Vagina (tissue), 2 donors: ENCODE data around the gene SSBP4. TPM values are rescaled to one million over a fixed set of nuclear protein-coding genes. Genes with fewer than 3 reads are reported as not detected.
A peak's percentile ranks its signal among the peaks of the same experiment; 100 is the strongest.

Source experiments
- DNase-seq, 2 donors: peaks; one replicate each; pipeline ENCODE4 v3.0.0-alpha.2; 2017; ENCODE audit errors: extremely low spot score in 2 of 2
- H3K27ac ChIP-seq: fragments of 200-600 bp; sonication (generic); one replicate; pipeline ENCODE4 v1.5.1; 2019
- H3K27me3 ChIP-seq: fragments of 200-600 bp; sonication (generic); one replicate; pipeline ENCODE4 v1.5.1; 2019
- H3K36me3 ChIP-seq, 2 donors: fragments of 200-600 bp; sonication (generic); one replicate each; pipeline ENCODE4 v1.5.1; 2017 to 2019
- H3K4me1 ChIP-seq: fragments of 200-600 bp; sonication (generic); one replicate; pipeline ENCODE4 v1.5.1; 2019
- H3K4me3 ChIP-seq, 2 donors: fragments of 200-600 bp; sonication (generic); 1 replicate in 1 of 2; 2 replicates in 1 of 2; pipeline ENCODE4 v1.5.1; 2016 to 2019
- H3K9me3 ChIP-seq: fragments of 200-600 bp; sonication (generic); one replicate; pipeline ENCODE4 v1.5.1; 2019
- CTCF ChIP-seq, 3 experiments: fragments of 450-650 bp in 2 of 3; fragments of 200-600 bp in 1 of 3; sonication (generic) in 1 of 3; IDR thresholded peaks; one replicate each; pipeline ENCODE4 v1.5.1; 2017 to 2019; ENCODE audit warnings: antibody characterized with exemption in 3 of 3, mild to moderate bottlenecking in 2 of 3, moderate library complexity in 2 of 3
- POLR2A ChIP-seq, 2 donors: fragments of 450-650 bp; IDR thresholded peaks; one replicate each; pipeline ENCODE4 v1.6.1; 2017; ENCODE audit warnings: antibody characterized with exemption in 2 of 2, mild to moderate bottlenecking in 2 of 2, moderate library complexity in 2 of 2
- POLR2AphosphoS5 ChIP-seq, 2 donors: sonication (generic); formaldehyde crosslinking; IDR thresholded peaks; one replicate each; pipeline ENCODE4 v1.9.0; 2017; ENCODE audit warnings: antibody characterized with exemption in 2 of 2, mild to moderate bottlenecking in 2 of 2, low read depth in 1 of 2; ENCODE audit not compliant: insufficient read depth in 1 of 2
- intact Hi-C: fragments of 100-400 bp; cut with DNase I; formaldehyde crosslinking; loops from one replicate; pipeline ENCODE4 v1.15.1; 2023
- total RNA-seq: library from RNA; depleted of rRNA; stranded (reverse); fragments of >200 nt; gene quantifications from one replicate; pipeline ENCODE4 v1.2.3, GENCODE V29; 2016

SSBP4 gene
- total RNA-seq, 1 donor from 2014 or later = 72.7 TPM

- no peaks in the 10 kb centered on the region for H3K27me3 ChIP-seq
- TF ChIP-seq POLR2AphosphoS5 (IDR thresholded peaks at IDR 0.05; ENCODE audit: insufficient read depth in 1 of 2, low read depth in 1 of 2) (no peak), POLR2A (IDR thresholded peaks at IDR 0.05) (no peak), CTCF (IDR thresholded peaks at IDR 0.05) (no peak)
- H3K4me3 ChIP-seq = peak overlapping the region in 1 of 2 donors; percentile 56
- intact Hi-C loops = no loop called here
- DNase-seq = no peak
- no peaks in the 10 kb centered on the region for H3K36me3 ChIP-seq
- H3K4me1 ChIP-seq = peaks cover 74% of the 10 kb centered on the region
- H3K27ac ChIP-seq = peak overlapping the region; percentile 74
- no peaks in the 10 kb centered on the region for H3K9me3 ChIP-seq
Observed at GRCh38 chr19:18434411-18435175, 15.4 kb downstream of the SSBP4 start.

- Histone ChIP-seq H3K4me1 (peaks cover 66% of the 10 kb centered on the region), H3K27ac (no peak overlapping the region), H3K4me3 (no peak overlapping the region), H3K27me3 (no peaks in the 10 kb centered on the region), H3K36me3 (no peaks in the 10 kb centered on the region), H3K9me3 (no peaks in the 10 kb centered on the region)
- intact Hi-C loops = no loop called here
- DNase-seq = no peak
- TF ChIP-seq POLR2A (IDR thresholded peaks at IDR 0.05) (no peak), POLR2AphosphoS5 (IDR thresholded peaks at IDR 0.05; ENCODE audit: insufficient read depth in 1 of 2, low read depth in 1 of 2) (no peak), CTCF (IDR thresholded peaks at IDR 0.05) (no peak)
Observed at GRCh38 chr19:18435178-18435841, 16.1 kb downstream of the SSBP4 start.

DNA sequence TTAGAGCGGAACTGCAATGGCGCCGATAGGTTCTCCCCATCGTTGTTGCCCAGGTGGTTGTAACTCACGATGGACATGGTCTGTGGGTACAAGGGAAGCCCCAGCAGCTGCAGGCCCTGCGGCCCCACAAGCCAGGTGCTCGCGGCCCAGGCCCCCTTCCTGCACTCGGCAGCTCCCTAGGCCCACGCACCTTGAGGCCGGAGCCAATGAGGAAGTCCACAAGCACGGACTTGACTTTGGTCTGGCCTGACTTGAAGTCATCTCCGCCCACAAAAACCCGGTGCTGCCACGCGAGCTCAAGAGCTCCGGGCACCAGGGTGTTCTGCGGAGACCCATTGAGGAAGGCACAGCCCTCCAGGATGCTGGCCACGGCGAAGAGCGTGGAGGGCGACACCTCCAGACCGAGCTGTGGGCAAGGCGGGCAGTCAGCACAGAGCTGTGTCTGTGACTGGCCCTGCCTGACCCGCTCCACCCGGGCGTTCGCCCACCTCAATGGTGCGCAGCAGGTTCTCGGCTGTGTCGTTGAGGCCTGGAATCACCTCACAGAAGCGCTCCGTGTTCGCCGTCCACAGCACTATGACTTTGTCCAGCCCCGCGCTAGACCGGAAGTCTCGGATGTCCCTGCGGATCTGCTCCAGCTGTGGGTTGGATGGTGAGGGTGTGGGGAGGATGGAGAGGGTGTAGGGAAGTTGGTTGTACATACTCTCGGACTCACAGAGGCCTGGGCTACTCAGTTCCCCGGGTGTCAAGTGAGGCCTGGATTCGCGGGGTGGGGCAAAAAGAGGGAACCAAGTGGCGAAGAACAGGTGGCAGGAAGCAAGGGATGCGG lies 16.9 kb downstream of the SSBP4 start:
- peak overlapping the region; percentile 78 for H3K27ac ChIP-seq
- no peaks in the 10 kb centered on the region for H3K27me3 ChIP-seq
- H3K36me3 ChIP-seq = no peaks in the 10 kb centered on the region
- no peak for TF ChIP-seq POLR2AphosphoS5 (IDR thresholded peaks at IDR 0.05; ENCODE audit: insufficient read depth in 1 of 2, low read depth in 1 of 2)
- intact Hi-C loops = no loop called here
- peaks cover 62% of the 10 kb centered on the region for H3K4me1 ChIP-seq
- H3K4me3 ChIP-seq = peak overlapping the region in 1 of 2 donors; percentile 66
- no peaks in the 10 kb centered on the region for H3K9me3 ChIP-seq
- DNase-seq = no peak

GRCh38 chr19:18436671-18437490 lies 17.7 kb downstream of the SSBP4 start:
- no peaks in the 10 kb centered on the region for H3K27me3 ChIP-seq
- peak overlapping the region; percentile 66 for H3K4me3 ChIP-seq
- H3K36me3 ChIP-seq = no peaks in the 10 kb centered on the region
- peak overlapping the region; percentile 78 for H3K27ac ChIP-seq
- TF ChIP-seq POLR2AphosphoS5 (IDR thresholded peaks at IDR 0.05; ENCODE audit: insufficient read depth in 1 of 2, low read depth in 1 of 2) (peak in 1 of 2 donors; percentile 42), POLR2A (IDR thresholded peaks at IDR 0.05) (no peak), CTCF (IDR thresholded peaks at IDR 0.05) (no peak)
- no peak for DNase-seq
- peaks cover 62% of the 10 kb centered on the region for H3K4me1 ChIP-seq
- H3K9me3 ChIP-seq = no peaks in the 10 kb centered on the region
- intact Hi-C loops = no loop called here
